T-helper 1 cell (primary cell): ENCODE data around the gene DET1.

ENCODE experiments used
- DNase-seq, 5 donors: peaks; one replicate each; pipeline ENCODE4 v3.0.0-alpha.2; 2012 to 2020

Gene DET1

GRCh38 chr15:88463870-88464532 is 82.5 kb downstream of the DET1 start:
- DNase-seq = no peak
